Panc1 (cell line): ENCODE results near the gene SLC25A29. TPM values are rescaled to one million over a fixed set of nuclear protein-coding genes. Genes with fewer than 3 reads are reported as not detected.
"Not testable (repeated sequence)": the region's sequence is repeated elsewhere in the genome, so short reads cannot be mapped to it uniquely, and the experiment has no call there.

Experiments used
- ATAC-seq: fragments of 200-7000 bp; cut with Tn5 transposase; 2 replicates; pipeline ENCODE4 v1.9.1; 2020; ENCODE audit warnings: mild to moderate bottlenecking, moderate library complexity
- BruUV-seq: library from RNA; stranded (reverse); fragments of 400-500 nt; replicated peaks from 2 replicates; lab custom pipeline; 2021; lab: Mats Ljungman, UMichigan
- CTCF ChIA-PET: fragments of 300-600 bp; sonication (Branson Sonifier 250); formaldehyde crosslinking; loops from one replicate; lab custom pipeline; 2022; ENCODE audit warnings: antibody characterized with exemption; lab: Charles Lee
- POLR2A ChIA-PET: fragments of 300-600 bp; sonication (Branson Sonifier 250); formaldehyde crosslinking; loops from one replicate; lab custom pipeline; 2022; ENCODE audit warnings: antibody characterized with exemption; lab: Charles Lee
- DNase-seq: peaks from one replicate; pipeline ENCODE4 v3.0.0-alpha.2; 2010; ENCODE audit warnings: low read depth, low spot score
- H3K27ac ChIP-seq: 2 replicates; pipeline ENCODE4 v1.5.1; 2011; ENCODE audit warnings: mild to moderate bottlenecking, low read length, inconsistent platforms
- H3K27me3 ChIP-seq: fragments of 200-500 bp; sonication (Bioruptor generic); 2 replicates; pipeline ENCODE4 v1.6.0; 2014; ENCODE audit warnings: low read length, inconsistent platforms; ENCODE audit not compliant: control insufficient read depth, insufficient read depth
- H3K36me3 ChIP-seq: fragments of 200-500 bp; sonication (Bioruptor generic); 2 replicates; pipeline ENCODE4 v1.5.1; 2014; ENCODE audit warnings: inconsistent platforms, mild to moderate bottlenecking, low read length, moderate library complexity; ENCODE audit not compliant: control insufficient read depth, insufficient read depth
- H3K4me1 ChIP-seq: 2 replicates; pipeline ENCODE4 v1.5.1; 2011; ENCODE audit warnings: inconsistent platforms, mild to moderate bottlenecking, low read length, moderate library complexity; ENCODE audit not compliant: control insufficient read depth, insufficient read depth
- H3K4me3 ChIP-seq, 2 experiments: 2 replicates each; pipeline ENCODE4 v1.5.1; 2011 to 2012; ENCODE audit warnings: low read depth in 2 of 2, low read length in 2 of 2, mild to moderate bottlenecking in 2 of 2, inconsistent platforms in 1 of 2, moderate library complexity in 1 of 2
- H3K9me3 ChIP-seq: fragments of 200-500 bp; sonication (Bioruptor generic); 2 replicates; pipeline ENCODE4 v1.5.1; 2014; ENCODE audit warnings: low read depth, mild to moderate bottlenecking, inconsistent platforms, low read length, moderate library complexity; ENCODE audit not compliant: control insufficient read depth, insufficient read depth
- CTCF ChIP-seq: fragments of 450-650 bp; IDR thresholded peaks from 2 replicates; pipeline ENCODE4 v1.5.1; 2017; ENCODE audit warnings: mild to moderate bottlenecking
- POLR2AphosphoS5 ChIP-seq: IDR thresholded peaks from 2 replicates; pipeline ENCODE4 v1.6.1; 2012; ENCODE audit warnings: mild to moderate bottlenecking, low read depth, low read length, moderate library complexity
- REST ChIP-seq, 2 experiments: IDR thresholded peaks; 2 replicates each; pipeline ENCODE4 v1.6.1; 2011 to 2012; ENCODE audit warnings: low read depth in 2 of 2, control low read depth in 1 of 2, low read length in 1 of 2, mild to moderate bottlenecking in 1 of 2, moderate library complexity in 1 of 2; ENCODE audit not compliant: insufficient read depth in 1 of 2
- SIN3A ChIP-seq: IDR thresholded peaks from 2 replicates; pipeline ENCODE4 v1.6.1; 2012; ENCODE audit warnings: low read depth, mild to moderate bottlenecking, low read length, moderate library complexity, borderline replicate concordance; ENCODE audit not compliant: insufficient read depth
- TCF7L2 ChIP-seq: IDR thresholded peaks from 2 replicates; pipeline ENCODE4 v1.6.1; 2011; ENCODE audit warnings: mild to moderate bottlenecking, low read depth, low read length, inconsistent platforms
- in situ Hi-C: cut with HindIII; loops from 2 replicates; pipeline ENCODE4 v1.10.0; 2016; ENCODE audit warnings: low sequenced_read_pairs, low pct_unique_long_range_greater_than_20kb
- intact Hi-C: fragments of 100-400 bp; cut with micrococcal nuclease; formaldehyde crosslinking; loops from one replicate; pipeline ENCODE4 v1.10.0; 2022; ENCODE audit not compliant: unreplicated experiment
- total RNA-seq: library from RNA; stranded (reverse); gene quantifications from one replicate; pipeline ENCODE4 v1.2.1, GENCODE V29; 2021; ENCODE audit not compliant: unreplicated experiment

The SLC25A29 gene
- total RNA-seq, 1 experiment from 2014 or later: 33.6 TPM

- intact Hi-C loops (loop anchor here (10.0 kb wide), 1 partner anchor 62 kb away; the partner anchor contains the start of gene WDR25), in situ Hi-C loops (no loop called here)
- Histone ChIP-seq H3K27me3 (no peaks in the 10 kb centered on the region), H3K27ac (no peak overlapping the region), H3K4me3 (no peak overlapping the region), H3K36me3 (no peaks in the 10 kb centered on the region), H3K9me3 (no peaks in the 10 kb centered on the region), H3K4me1 (no peaks in the 10 kb centered on the region)
- BruUV-seq: no TSS peak
- ChIA-PET POLR2A (no interaction called here), CTCF (interaction anchor here (0.7 kb wide), 1 partner anchor 36 kb away, joined by 3 read pairs; no protein-coding TSS in a partner anchor)
- TF ChIP-seq REST (IDR thresholded peaks at IDR 0.05; ENCODE audit: insufficient read depth in 1 of 2, low read depth in 2 of 2, low read length in 1 of 2) (no peak), TCF7L2 (no peak), CTCF (no peak), POLR2AphosphoS5 (no peak), SIN3A (no peak)
- DNase-seq: no peak
- no peak for ATAC-seq
These were observed 6.7 kb upstream of the SLC25A29 start for GRCh38 chr14:100312877-100313400.

- intact Hi-C loops: loop anchor here (10.0 kb wide), 1 partner anchor 63 kb away; the partner anchor contains the start of gene WDR25
- BruUV-seq, CTCF ChIA-PET, ATAC-seq, H3K4me1 ChIP-seq, H3K4me3 ChIP-seq, POLR2A ChIA-PET, in situ Hi-C loops, H3K9me3 ChIP-seq, H3K27me3 ChIP-seq, H3K36me3 ChIP-seq, H3K27ac ChIP-seq, DNase-seq: not testable (repeated sequence)
These were observed 6.0 kb upstream of the SLC25A29 start for GRCh38 chr14:100312110-100312876.
